ENCODE measurements around the gene MYO16.

DNA sequence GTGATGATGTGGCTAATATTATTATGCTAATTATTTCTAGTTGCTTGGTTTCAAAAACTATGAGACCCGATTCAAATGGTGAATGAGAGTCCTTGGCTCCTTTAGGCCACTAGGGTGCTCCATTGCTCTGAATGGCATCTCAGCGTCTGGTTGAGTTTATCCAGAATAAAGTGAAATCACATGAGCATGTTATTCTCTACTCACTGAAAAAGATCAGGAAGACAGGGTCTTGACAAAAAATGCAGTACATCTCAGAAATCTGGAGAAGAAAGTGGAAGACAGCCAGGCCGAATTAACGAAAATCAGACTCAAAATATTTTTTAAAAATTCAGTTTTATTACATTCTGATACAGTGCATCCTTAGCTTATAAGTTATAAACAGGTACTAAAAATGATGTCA, 516.2 kb downstream of the MYO16 start:
- TF ChIP-seq, protein P1, sequence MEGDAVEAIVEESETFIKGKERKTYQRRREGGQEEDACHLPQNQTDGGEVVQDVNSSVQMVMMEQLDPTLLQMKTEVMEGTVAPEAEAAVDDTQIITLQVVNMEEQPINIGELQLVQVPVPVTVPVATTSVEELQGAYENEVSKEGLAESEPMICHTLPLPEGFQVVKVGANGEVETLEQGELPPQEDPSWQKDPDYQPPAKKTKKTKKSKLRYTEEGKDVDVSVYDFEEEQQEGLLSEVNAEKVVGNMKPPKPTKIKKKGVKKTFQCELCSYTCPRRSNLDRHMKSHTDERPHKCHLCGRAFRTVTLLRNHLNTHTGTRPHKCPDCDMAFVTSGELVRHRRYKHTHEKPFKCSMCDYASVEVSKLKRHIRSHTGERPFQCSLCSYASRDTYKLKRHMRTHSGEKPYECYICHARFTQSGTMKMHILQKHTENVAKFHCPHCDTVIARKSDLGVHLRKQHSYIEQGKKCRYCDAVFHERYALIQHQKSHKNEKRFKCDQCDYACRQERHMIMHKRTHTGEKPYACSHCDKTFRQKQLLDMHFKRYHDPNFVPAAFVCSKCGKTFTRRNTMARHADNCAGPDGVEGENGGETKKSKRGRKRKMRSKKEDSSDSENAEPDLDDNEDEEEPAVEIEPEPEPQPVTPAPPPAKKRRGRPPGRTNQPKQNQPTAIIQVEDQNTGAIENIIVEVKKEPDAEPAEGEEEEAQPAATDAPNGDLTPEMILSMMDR (tag by site-specific recombination; IDR thresholded peaks at IDR 0.05), result no peak
- TF ChIP-seq, protein P2, sequence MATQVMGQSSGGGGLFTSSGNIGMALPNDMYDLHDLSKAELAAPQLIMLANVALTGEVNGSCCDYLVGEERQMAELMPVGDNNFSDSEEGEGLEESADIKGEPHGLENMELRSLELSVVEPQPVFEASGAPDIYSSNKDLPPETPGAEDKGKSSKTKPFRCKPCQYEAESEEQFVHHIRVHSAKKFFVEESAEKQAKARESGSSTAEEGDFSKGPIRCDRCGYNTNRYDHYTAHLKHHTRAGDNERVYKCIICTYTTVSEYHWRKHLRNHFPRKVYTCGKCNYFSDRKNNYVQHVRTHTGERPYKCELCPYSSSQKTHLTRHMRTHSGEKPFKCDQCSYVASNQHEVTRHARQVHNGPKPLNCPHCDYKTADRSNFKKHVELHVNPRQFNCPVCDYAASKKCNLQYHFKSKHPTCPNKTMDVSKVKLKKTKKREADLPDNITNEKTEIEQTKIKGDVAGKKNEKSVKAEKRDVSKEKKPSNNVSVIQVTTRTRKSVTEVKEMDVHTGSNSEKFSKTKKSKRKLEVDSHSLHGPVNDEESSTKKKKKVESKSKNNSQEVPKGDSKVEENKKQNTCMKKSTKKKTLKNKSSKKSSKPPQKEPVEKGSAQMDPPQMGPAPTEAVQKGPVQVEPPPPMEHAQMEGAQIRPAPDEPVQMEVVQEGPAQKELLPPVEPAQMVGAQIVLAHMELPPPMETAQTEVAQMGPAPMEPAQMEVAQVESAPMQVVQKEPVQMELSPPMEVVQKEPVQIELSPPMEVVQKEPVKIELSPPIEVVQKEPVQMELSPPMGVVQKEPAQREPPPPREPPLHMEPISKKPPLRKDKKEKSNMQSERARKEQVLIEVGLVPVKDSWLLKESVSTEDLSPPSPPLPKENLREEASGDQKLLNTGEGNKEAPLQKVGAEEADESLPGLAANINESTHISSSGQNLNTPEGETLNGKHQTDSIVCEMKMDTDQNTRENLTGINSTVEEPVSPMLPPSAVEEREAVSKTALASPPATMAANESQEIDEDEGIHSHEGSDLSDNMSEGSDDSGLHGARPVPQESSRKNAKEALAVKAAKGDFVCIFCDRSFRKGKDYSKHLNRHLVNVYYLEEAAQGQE (tag by site-specific recombination; IDR thresholded peaks at IDR 0.05), result no peak
- no peak for TF ChIP-seq ZNF175 (tag by site-specific recombination; IDR thresholded peaks at IDR 0.05)

All from HEK293 (cell line).